K562 (cell line): ENCODE results near the gene RAI1. TPM values are rescaled to one million over a fixed set of nuclear protein-coding genes. Genes with fewer than 3 reads are reported as not detected.

Experiments used
- CAMTA2 ChIP-seq: fragments of 250-450 bp; sonication (Bioruptor Pico); conservative IDR thresholded peaks from 2 replicates; pipeline ENCODE4 v1.5.1; 2022
- FOXP1 ChIP-seq: sonication (generic); formaldehyde crosslinking; IDR thresholded peaks from 2 replicates; pipeline ENCODE4 v1.8.0; 2022; ENCODE audit warnings: mild to moderate bottlenecking, missing genetic modification reagents
- LCOR ChIP-seq: sonication (generic); formaldehyde crosslinking; IDR thresholded peaks from 2 replicates; pipeline ENCODE4 v1.8.0; 2022; ENCODE audit warnings: mild to moderate bottlenecking, missing genetic modification reagents
- MAX ChIP-seq: sonication (generic); formaldehyde crosslinking; IDR thresholded peaks from 2 replicates; pipeline ENCODE4 v1.9.0; 2022; ENCODE audit warnings: mild to moderate bottlenecking, missing genetic modification reagents
- MEIS2 ChIP-seq: fragments of 450-650 bp; IDR thresholded peaks from 2 replicates; pipeline ENCODE4 v1.6.1; 2014; ENCODE audit warnings: mild to moderate bottlenecking; ENCODE audit not compliant: partially characterized antibody
- NCOR1 ChIP-seq: fragments of 450-650 bp; IDR thresholded peaks from 2 replicates; pipeline ENCODE4 v1.6.1; 2016; ENCODE audit warnings: mild to moderate bottlenecking, moderate library complexity
- NFXL1 ChIP-seq: fragments of 450-650 bp; formaldehyde crosslinking; IDR thresholded peaks from 2 replicates; pipeline ENCODE4 v1.4.0; 2021; ENCODE audit warnings: mild to moderate bottlenecking
- PHF8 ChIP-seq: fragments of 200-600 bp; sonication (generic); IDR thresholded peaks from 2 replicates; pipeline ENCODE4 v1.6.1; 2012; ENCODE audit warnings: mixed run types, mild to moderate bottlenecking, inconsistent platforms, low read length, moderate library complexity, borderline replicate concordance
- PML ChIP-seq: IDR thresholded peaks from 2 replicates; pipeline ENCODE4 v1.6.1; 2012; ENCODE audit warnings: low read length, inconsistent platforms
- RBFOX2 ChIP-seq: fragments of 200-400 bp; formaldehyde crosslinking; IDR thresholded peaks from 2 replicates; pipeline ENCODE4 v1.6.1; 2017; ENCODE audit warnings: low read depth, mild to moderate bottlenecking, low read length, moderate library complexity
- SMAD4 ChIP-seq: fragments of 250-450 bp; sonication (Bioruptor Pico); conservative IDR thresholded peaks from 2 replicates; pipeline ENCODE4 v1.8.0; 2021; ENCODE audit warnings: inconsistent platforms, mild to moderate bottlenecking, moderate library complexity
- SP1 ChIP-seq: sonication (generic); formaldehyde crosslinking; IDR thresholded peaks from 2 replicates; pipeline ENCODE4 v1.8.1; 2022; ENCODE audit warnings: mild to moderate bottlenecking, missing genetic modification reagents
- STAT5A ChIP-seq: IDR thresholded peaks from 2 replicates; pipeline ENCODE4 v1.6.1; 2012; ENCODE audit warnings: low read length, inconsistent platforms, borderline replicate concordance
- TSHZ1 ChIP-seq: fragments of 250-450 bp; sonication (Bioruptor Pico); IDR thresholded peaks from 2 replicates; pipeline ENCODE4 v1.4.0; 2020; ENCODE audit warnings: mild to moderate bottlenecking, moderate library complexity
- XRCC5 ChIP-seq: fragments of 200-400 bp; formaldehyde crosslinking; IDR thresholded peaks from 2 replicates; pipeline ENCODE4 v1.6.1; 2017; ENCODE audit warnings: low read depth, mild to moderate bottlenecking, low read length
- ZBTB33 ChIP-seq: sonication (generic); formaldehyde crosslinking; IDR thresholded peaks from 2 replicates; pipeline ENCODE4 v1.8.1; 2023; ENCODE audit warnings: mild to moderate bottlenecking, missing genetic modification reagents
- ZNF436 ChIP-seq: fragments of 250-450, 450-650 bp; sonication (Bioruptor Pico); formaldehyde crosslinking; IDR thresholded peaks from 2 replicates; pipeline ENCODE4 v1.7.0; 2020; ENCODE audit warnings: mild to moderate bottlenecking
- ZNF780A ChIP-seq: fragments of 250-450 bp; sonication (Bioruptor Pico); IDR thresholded peaks from 2 replicates; pipeline ENCODE4 v1.5.0; 2021; ENCODE audit warnings: mild to moderate bottlenecking
- polyA plus RNA-seq, 8 experiments: library from polyadenylated mRNA; depleted of rRNA in 4 of 8; stranded (reverse) in 5 of 8; unstranded in 3 of 8; fragments of >200 nt; fragmentation: Nextera tagmentation in 2 of 8; fragmentation: Illumina TruSeq in 1 of 8; extraction: Ambion mirVana in 2 of 8; extraction: Trizol in 1 of 8; gene quantifications; 2 replicates each; pipeline versions ENCODE4 v1.2.1 to v1.2.3, GENCODE V29; 2011 to 2014; ENCODE audit warnings: inconsistent platforms in 1 of 8, missing spikeins in 1 of 8
- total RNA-seq, 7 experiments: library from RNA; depleted of rRNA in 6 of 7; stranded (reverse); fragments of >200 nt in 6 of 7; fragmentation: Illumina TruSeq in 2 of 7; extraction: Trizol in 2 of 7; gene quantifications; 2 replicates each; pipeline versions ENCODE4 v1.2.1 to v1.2.3, GENCODE V29; 2011 to 2021; ENCODE audit warnings: low replicate concordance in 1 of 7
- TF ChIP-seq, protein P1 (sequence below), 2 experiments: fragments of 250-450 bp in 1 of 2; fragments of 450-650 bp in 1 of 2; sonication (Bioruptor Pico) in 1 of 2; IDR thresholded peaks; 2 replicates each; pipeline versions ENCODE4 v1.6.1 to v1.8.0; 2016 to 2021; ENCODE audit warnings: mild to moderate bottlenecking in 2 of 2, moderate library complexity in 2 of 2, missing compliant biosample characterization in 1 of 2, missing genetic modification characterization in 1 of 2
- TF ChIP-seq, protein P2 (sequence below), 2 experiments: fragments of 450-650 bp; conservative IDR thresholded peaks; 2 replicates each; pipeline ENCODE4 v1.6.1; 2017; ENCODE audit warnings: mild to moderate bottlenecking in 2 of 2, moderate library complexity in 2 of 2

RAI1 gene
- total and polyA plus RNA-seq, 9 of the 15 experiments (the other 6 are each of a cell fraction or from before 2014, with no cell fraction given), result 0.68 to 19.9 (median 5.5) TPM

- TF ChIP-seq TSHZ1 (CRISPR knock-in tag) (no peak), RBFOX2 (peak; percentile 62), MAX (CRISPR knock-in tag) (peak; percentile 60), ZNF780A (CRISPR knock-in tag) (no peak), CAMTA2 (CRISPR knock-in tag) (no peak), NFXL1 (CRISPR knock-in tag) (no peak), ZNF436 (CRISPR knock-in tag) (no peak), NCOR1 (no peak), SP1 (no peak), PHF8 (no peak), FOXP1 (CRISPR knock-in tag) (no peak), STAT5A (no peak), XRCC5 (peak; percentile 67; the same call in 1 of the 2 replicates), SMAD4 (CRISPR knock-in tag) (no peak; the same call in 1 of the 2 replicates), PML (no peak), ZBTB33 (peak; percentile 100), MEIS2 (no peak), LCOR (CRISPR knock-in tag) (peak; percentile 66; the same call in 1 of the 2 replicates)
- TF ChIP-seq, protein P1, sequence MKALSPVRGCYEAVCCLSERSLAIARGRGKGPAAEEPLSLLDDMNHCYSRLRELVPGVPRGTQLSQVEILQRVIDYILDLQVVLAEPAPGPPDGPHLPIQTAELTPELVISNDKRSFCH (CRISPR knock-in tag; IDR thresholded peaks at IDR 0.05), result no peak
- TF ChIP-seq, protein P1 (tag; IDR thresholded peaks at IDR 0.05), result no peak
- TF ChIP-seq, protein P2, sequence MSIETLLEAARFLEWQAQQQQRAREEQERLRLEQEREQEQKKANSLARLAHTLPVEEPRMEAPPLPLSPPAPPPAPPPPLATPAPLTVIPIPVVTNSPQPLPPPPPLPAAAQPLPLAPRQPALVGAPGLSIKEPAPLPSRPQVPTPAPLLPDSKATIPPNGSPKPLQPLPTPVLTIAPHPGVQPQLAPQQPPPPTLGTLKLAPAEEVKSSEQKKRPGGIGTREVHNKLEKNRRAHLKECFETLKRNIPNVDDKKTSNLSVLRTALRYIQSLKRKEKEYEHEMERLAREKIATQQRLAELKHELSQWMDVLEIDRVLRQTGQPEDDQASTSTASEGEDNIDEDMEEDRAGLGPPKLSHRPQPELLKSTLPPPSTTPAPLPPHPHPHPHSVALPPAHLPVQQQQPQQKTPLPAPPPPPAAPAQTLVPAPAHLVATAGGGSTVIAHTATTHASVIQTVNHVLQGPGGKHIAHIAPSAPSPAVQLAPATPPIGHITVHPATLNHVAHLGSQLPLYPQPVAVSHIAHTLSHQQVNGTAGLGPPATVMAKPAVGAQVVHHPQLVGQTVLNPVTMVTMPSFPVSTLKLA (conservative IDR thresholded peaks at IDR 0.05), result peak; percentile 32 to 63; a peak in 2 of 4 replicates
Observed at GRCh38 chr17:17812211-17813054, 131.2 kb downstream of the RAI1 start (continued).
